ENCODE data around the gene STXBP3. TPM values are rescaled to one million over a fixed set of nuclear protein-coding genes. Genes with fewer than 3 reads are reported as not detected.

STXBP3 gene
- polyA plus RNA-seq, 1 of the 3 experiments (the other 2 are of a cell fraction): 12.6 TPM

DNA sequence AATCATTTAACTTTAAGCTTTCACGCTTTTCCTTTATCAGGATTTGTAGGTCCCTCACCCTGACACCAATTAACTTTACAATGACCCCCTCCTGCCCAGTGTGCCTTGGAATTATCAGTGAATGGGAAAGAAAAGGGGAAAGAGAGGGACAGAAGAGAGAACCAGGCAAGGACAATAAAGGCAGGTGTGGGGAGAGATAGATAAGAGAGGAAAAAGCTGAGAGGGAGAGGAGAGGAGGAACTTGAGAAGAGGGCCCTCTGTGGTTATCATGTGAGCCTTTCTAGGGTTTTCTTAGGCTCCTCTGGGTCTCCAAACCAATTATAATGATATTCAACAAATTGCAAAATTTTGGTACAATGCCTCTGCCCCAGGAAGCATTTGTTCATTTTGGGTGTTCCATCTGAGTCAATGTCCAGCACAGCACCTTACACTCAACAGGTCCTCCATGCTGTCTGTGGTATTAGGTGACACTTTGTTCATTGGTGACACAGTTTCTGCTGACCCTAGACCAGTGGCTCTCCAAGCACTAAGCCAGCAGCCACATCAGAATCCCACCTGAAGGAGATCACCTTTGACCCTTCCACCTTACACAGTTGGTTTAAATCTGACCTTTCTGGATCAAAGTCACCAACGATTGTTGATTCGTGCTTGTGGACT is 96.2 kb downstream of the STXBP3 start:
- DNase-seq: no peak
- H3F3A ChIP-seq (replicated peaks; ENCODE audit: insufficient read depth): peaks cover 3% of the 10 kb centered on the region
- no peaks in the 10 kb centered on the region; a peak in 1 of 4 replicates for H3K4me1 ChIP-seq (ENCODE audit: control insufficient read depth in 1 of 2, insufficient read depth in 2 of 2, low read depth in 1 of 2, low read length in 1 of 2)
- 67% methylated on average over 3 of the region's 3 CpGs for WGBS (ENCODE audit: low lambda C conversion rate)
- POLR2A ChIA-PET: no interaction called here
- no peaks in the 10 kb centered on the region for H3K79me2 ChIP-seq (ENCODE audit: insufficient read depth)
- no peak overlapping the region for H3K4me2 ChIP-seq
- TF ChIP-seq USF1 (IDR thresholded peaks at IDR 0.05; ENCODE audit: borderline replicate concordance, low read depth): no peak
- TF ChIP-seq GABPA (IDR thresholded peaks at IDR 0.05; ENCODE audit: low read depth): no peak
- TF ChIP-seq, protein P1, sequence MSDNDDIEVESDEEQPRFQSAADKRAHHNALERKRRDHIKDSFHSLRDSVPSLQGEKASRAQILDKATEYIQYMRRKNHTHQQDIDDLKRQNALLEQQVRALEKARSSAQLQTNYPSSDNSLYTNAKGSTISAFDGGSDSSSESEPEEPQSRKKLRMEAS (IDR thresholded peaks at IDR 0.05; ENCODE audit: low read depth): no peak
- TF ChIP-seq IRF3 (IDR thresholded peaks at IDR 0.05; ENCODE audit: low read depth, low read length): no peak
- no peak for TF ChIP-seq EZH2phosphoT487 (IDR thresholded peaks at IDR 0.05; ENCODE audit: borderline replicate concordance, low read depth)
- TF ChIP-seq MEF2A (IDR thresholded peaks at IDR 0.05; ENCODE audit: borderline replicate concordance, low read depth): no peak
- no peak for TF ChIP-seq PBX3 (IDR thresholded peaks at IDR 0.05)
- TF ChIP-seq YY1 (IDR thresholded peaks at IDR 0.05; ENCODE audit: low read depth): no peak
- TF ChIP-seq, protein P2, sequence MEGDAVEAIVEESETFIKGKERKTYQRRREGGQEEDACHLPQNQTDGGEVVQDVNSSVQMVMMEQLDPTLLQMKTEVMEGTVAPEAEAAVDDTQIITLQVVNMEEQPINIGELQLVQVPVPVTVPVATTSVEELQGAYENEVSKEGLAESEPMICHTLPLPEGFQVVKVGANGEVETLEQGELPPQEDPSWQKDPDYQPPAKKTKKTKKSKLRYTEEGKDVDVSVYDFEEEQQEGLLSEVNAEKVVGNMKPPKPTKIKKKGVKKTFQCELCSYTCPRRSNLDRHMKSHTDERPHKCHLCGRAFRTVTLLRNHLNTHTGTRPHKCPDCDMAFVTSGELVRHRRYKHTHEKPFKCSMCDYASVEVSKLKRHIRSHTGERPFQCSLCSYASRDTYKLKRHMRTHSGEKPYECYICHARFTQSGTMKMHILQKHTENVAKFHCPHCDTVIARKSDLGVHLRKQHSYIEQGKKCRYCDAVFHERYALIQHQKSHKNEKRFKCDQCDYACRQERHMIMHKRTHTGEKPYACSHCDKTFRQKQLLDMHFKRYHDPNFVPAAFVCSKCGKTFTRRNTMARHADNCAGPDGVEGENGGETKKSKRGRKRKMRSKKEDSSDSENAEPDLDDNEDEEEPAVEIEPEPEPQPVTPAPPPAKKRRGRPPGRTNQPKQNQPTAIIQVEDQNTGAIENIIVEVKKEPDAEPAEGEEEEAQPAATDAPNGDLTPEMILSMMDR (IDR thresholded peaks at IDR 0.05): no peak
- TF ChIP-seq CHD2 (IDR thresholded peaks at IDR 0.05; ENCODE audit: low read length, partially characterized antibody): no peak
- TF ChIP-seq, protein P3, sequence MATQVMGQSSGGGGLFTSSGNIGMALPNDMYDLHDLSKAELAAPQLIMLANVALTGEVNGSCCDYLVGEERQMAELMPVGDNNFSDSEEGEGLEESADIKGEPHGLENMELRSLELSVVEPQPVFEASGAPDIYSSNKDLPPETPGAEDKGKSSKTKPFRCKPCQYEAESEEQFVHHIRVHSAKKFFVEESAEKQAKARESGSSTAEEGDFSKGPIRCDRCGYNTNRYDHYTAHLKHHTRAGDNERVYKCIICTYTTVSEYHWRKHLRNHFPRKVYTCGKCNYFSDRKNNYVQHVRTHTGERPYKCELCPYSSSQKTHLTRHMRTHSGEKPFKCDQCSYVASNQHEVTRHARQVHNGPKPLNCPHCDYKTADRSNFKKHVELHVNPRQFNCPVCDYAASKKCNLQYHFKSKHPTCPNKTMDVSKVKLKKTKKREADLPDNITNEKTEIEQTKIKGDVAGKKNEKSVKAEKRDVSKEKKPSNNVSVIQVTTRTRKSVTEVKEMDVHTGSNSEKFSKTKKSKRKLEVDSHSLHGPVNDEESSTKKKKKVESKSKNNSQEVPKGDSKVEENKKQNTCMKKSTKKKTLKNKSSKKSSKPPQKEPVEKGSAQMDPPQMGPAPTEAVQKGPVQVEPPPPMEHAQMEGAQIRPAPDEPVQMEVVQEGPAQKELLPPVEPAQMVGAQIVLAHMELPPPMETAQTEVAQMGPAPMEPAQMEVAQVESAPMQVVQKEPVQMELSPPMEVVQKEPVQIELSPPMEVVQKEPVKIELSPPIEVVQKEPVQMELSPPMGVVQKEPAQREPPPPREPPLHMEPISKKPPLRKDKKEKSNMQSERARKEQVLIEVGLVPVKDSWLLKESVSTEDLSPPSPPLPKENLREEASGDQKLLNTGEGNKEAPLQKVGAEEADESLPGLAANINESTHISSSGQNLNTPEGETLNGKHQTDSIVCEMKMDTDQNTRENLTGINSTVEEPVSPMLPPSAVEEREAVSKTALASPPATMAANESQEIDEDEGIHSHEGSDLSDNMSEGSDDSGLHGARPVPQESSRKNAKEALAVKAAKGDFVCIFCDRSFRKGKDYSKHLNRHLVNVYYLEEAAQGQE (IDR thresholded peaks at IDR 0.05; ENCODE audit: low read depth, low read length): no peak
- TF ChIP-seq NRF1 (IDR thresholded peaks at IDR 0.05; ENCODE audit: low read depth, low read length): no peak
- TF ChIP-seq EP300 (IDR thresholded peaks at IDR 0.05; ENCODE audit: borderline replicate concordance in 1 of 2, low read depth in 1 of 2, low read length in 1 of 2): no peak
- TF ChIP-seq TCF12 (IDR thresholded peaks at IDR 0.05): no peak
- TF ChIP-seq RAD21 (IDR thresholded peaks at IDR 0.05; ENCODE audit: low read length): no peak
- TF ChIP-seq, protein P4, sequence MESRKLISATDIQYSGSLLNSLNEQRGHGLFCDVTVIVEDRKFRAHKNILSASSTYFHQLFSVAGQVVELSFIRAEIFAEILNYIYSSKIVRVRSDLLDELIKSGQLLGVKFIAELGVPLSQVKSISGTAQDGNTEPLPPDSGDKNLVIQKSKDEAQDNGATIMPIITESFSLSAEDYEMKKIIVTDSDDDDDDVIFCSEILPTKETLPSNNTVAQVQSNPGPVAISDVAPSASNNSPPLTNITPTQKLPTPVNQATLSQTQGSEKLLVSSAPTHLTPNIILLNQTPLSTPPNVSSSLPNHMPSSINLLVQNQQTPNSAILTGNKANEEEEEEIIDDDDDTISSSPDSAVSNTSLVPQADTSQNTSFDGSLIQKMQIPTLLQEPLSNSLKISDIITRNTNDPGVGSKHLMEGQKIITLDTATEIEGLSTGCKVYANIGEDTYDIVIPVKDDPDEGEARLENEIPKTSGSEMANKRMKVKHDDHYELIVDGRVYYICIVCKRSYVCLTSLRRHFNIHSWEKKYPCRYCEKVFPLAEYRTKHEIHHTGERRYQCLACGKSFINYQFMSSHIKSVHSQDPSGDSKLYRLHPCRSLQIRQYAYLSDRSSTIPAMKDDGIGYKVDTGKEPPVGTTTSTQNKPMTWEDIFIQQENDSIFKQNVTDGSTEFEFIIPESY (IDR thresholded peaks at IDR 0.05; ENCODE audit: borderline replicate concordance, low read depth): no peak
- TF ChIP-seq RFX5 (IDR thresholded peaks at IDR 0.05; ENCODE audit: low read length): no peak
- H3K36me3 ChIP-seq (replicated peaks in 1 of 2; ENCODE audit: control insufficient read depth in 1 of 2, insufficient read depth in 2 of 2, low read length in 1 of 2): no peaks in the 10 kb centered on the region
- H3K9ac ChIP-seq: no peak overlapping the region
- H3K9me3 ChIP-seq: no peaks in the 10 kb centered on the region
- no peak overlapping the region for H2AFZ ChIP-seq (ENCODE audit: low read depth)
- CTCF ChIA-PET: interaction anchor here (0.6 to 1.4 kb wide), 4 partner anchors 11 to 556 kb away, joined by 3 to 6 read pairs (median 4); no protein-coding TSS in a partner anchor
- H3K27me3 ChIP-seq (ENCODE audit: insufficient read depth): no peaks in the 10 kb centered on the region
- no peak overlapping the region for H3K27ac ChIP-seq (ENCODE audit: low read depth in 2 of 2, low read length in 1 of 2)
- no peaks in the 10 kb centered on the region for H4K20me1 ChIP-seq (ENCODE audit: insufficient read depth)
- no peaks in the 10 kb centered on the region for H3K9me2 ChIP-seq
- H3K4me3 ChIP-seq (ENCODE audit: low read depth in 2 of 2, low read length in 1 of 2): no peak overlapping the region
